HFFc6 (cell line): ENCODE measurements around the gene PRAMEF1. TPM values are rescaled to one million over a fixed set of nuclear protein-coding genes. Genes with fewer than 3 reads are reported as not detected.
"Not testable (repeated sequence)": the region's sequence is repeated elsewhere in the genome, so short reads cannot be mapped to it uniquely, and the experiment has no call there.

Source experiments
- DNase-seq: peaks from one replicate; pipeline ENCODE4 v3.0.0-alpha.2; 2018
- H3K27ac Mint-ChIP-seq: 2 replicates; pipeline ENCODE4 v1.8.0; 2020; ENCODE audit warnings: mild to moderate bottlenecking, mixed read lengths
- H3K27me3 Mint-ChIP-seq: 2 replicates; pipeline ENCODE4 v1.8.0; 2021; ENCODE audit warnings: mild to moderate bottlenecking, moderate library complexity, mixed read lengths; ENCODE audit not compliant: insufficient read depth
- H3K36me3 Mint-ChIP-seq: 2 replicates; pipeline ENCODE4 v1.8.0; 2021; ENCODE audit warnings: low read depth, mixed read lengths
- H3K4me1 Mint-ChIP-seq: 2 replicates; pipeline ENCODE4 v1.8.0; 2020; ENCODE audit warnings: low read depth, mixed read lengths
- H3K4me3 Mint-ChIP-seq: 2 replicates; pipeline ENCODE4 v1.8.0; 2020; ENCODE audit warnings: mild to moderate bottlenecking, moderate library complexity, mixed read lengths
- H3K9me3 Mint-ChIP-seq: 2 replicates; pipeline ENCODE4 v1.8.0; 2020; ENCODE audit warnings: mild to moderate bottlenecking, mixed read lengths
- long read RNA-seq: library from polyadenylated mRNA; unstranded; transcript quantifications from one replicate; pipeline ENCODE4 v2.0.0, GENCODE V29; 2019
- total RNA-seq, 6 experiments: library from RNA; stranded (reverse); fragmentation: NEBNext Ultra II Directional; extraction: Animal tissue kit (Norgen Biotek cat#: 25700); gene quantifications; 2 replicates in 1 of 6; 3 replicates in 5 of 6; pipeline ENCODE4 v1.2.3, GENCODE V29; 2021
- TF ChIP-seq, protein P1 (sequence below): fragments of 200-600 bp; sonication (generic); IDR thresholded peaks from 2 replicates; pipeline ENCODE4 v1.5.0; 2021; ENCODE audit warnings: antibody characterized with exemption, mild to moderate bottlenecking

PRAMEF1 gene, protein sequence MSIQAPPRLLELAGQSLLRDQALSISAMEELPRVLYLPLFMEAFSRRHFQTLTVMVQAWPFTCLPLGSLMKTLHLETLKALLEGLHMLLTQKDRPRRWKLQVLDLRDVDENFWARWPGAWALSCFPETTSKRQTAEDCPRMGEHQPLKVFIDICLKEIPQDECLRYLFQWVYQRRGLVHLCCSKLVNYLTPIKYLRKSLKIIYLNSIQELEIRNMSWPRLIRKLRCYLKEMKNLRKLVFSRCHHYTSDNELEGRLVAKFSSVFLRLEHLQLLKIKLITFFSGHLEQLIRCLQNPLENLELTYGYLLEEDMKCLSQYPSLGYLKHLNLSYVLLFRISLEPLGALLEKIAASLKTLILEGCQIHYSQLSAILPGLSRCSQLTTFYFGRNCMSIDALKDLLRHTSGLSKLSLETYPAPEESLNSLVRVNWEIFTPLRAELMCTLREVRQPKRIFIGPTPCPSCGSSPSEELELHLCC
- total RNA-seq, result not detected
- long read RNA-seq, result 0 reads

DNA sequence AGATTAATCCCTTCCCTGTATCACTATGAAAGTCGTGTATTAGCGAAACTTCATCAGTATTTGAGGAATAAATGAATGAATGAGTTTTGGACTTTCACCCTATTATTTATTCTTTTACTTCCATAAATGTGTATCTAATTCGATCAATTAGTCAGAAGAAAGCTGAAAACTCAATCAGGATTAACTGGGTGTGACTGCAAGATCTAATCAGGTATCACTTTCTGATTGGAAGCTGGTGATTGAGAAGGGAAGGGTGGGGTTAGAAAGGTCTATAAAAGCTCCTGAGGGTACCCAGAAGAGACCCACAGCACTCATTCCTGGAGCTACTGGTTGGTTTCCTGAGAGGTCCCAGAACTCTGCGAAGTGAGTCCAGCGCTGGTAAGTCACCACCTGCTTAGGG lies at the start of gene PRAMEF1:
Gene PRAMEF1, plus strand, starts transcription at position 301 of the 400 bp plus-strand sequence. CDS start 1,831 bp downstream, outside the sequence.
- H3K27me3 Mint-ChIP-seq, H3K27ac Mint-ChIP-seq, H3K4me1 Mint-ChIP-seq, H3K4me3 Mint-ChIP-seq, DNase-seq, H3K36me3 Mint-ChIP-seq: not testable (repeated sequence)
- peaks cover 16% of the 10 kb centered on the region for H3K9me3 Mint-ChIP-seq

DNA sequence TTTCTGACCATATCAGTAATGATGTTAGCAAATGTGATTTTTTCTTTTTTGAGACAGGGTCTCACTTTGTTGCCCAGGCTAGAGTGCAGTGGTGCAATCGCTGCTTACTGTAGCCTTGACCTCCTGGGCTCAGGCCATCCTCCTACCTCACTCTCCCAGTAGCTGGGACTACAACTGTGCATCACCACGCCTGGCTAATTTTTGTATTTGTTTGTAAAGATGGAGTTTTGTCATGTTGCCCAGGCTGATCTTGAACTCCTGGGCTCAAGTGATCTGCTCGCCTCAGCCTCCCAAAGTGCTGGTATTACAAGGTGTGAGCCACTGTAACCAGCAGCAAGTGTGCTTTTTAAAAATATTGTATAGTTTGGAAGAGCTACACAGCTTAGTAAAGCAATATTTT lies 49.3 kb upstream of the PRAMEF1 start:
- Mint-ChIP-seq H3K4me1 (no peaks in the 10 kb centered on the region), H3K36me3 (no peaks in the 10 kb centered on the region), H3K27ac (no peak overlapping the region), H3K4me3 (no peak overlapping the region), H3K27me3 (peaks cover 2% of the 10 kb centered on the region; the same call in 1 of the 2 replicates), H3K9me3 (peaks cover 41% of the 10 kb centered on the region)
- no peak for DNase-seq
- TF ChIP-seq, protein P1, sequence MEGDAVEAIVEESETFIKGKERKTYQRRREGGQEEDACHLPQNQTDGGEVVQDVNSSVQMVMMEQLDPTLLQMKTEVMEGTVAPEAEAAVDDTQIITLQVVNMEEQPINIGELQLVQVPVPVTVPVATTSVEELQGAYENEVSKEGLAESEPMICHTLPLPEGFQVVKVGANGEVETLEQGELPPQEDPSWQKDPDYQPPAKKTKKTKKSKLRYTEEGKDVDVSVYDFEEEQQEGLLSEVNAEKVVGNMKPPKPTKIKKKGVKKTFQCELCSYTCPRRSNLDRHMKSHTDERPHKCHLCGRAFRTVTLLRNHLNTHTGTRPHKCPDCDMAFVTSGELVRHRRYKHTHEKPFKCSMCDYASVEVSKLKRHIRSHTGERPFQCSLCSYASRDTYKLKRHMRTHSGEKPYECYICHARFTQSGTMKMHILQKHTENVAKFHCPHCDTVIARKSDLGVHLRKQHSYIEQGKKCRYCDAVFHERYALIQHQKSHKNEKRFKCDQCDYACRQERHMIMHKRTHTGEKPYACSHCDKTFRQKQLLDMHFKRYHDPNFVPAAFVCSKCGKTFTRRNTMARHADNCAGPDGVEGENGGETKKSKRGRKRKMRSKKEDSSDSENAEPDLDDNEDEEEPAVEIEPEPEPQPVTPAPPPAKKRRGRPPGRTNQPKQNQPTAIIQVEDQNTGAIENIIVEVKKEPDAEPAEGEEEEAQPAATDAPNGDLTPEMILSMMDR, result no peak

DNA sequence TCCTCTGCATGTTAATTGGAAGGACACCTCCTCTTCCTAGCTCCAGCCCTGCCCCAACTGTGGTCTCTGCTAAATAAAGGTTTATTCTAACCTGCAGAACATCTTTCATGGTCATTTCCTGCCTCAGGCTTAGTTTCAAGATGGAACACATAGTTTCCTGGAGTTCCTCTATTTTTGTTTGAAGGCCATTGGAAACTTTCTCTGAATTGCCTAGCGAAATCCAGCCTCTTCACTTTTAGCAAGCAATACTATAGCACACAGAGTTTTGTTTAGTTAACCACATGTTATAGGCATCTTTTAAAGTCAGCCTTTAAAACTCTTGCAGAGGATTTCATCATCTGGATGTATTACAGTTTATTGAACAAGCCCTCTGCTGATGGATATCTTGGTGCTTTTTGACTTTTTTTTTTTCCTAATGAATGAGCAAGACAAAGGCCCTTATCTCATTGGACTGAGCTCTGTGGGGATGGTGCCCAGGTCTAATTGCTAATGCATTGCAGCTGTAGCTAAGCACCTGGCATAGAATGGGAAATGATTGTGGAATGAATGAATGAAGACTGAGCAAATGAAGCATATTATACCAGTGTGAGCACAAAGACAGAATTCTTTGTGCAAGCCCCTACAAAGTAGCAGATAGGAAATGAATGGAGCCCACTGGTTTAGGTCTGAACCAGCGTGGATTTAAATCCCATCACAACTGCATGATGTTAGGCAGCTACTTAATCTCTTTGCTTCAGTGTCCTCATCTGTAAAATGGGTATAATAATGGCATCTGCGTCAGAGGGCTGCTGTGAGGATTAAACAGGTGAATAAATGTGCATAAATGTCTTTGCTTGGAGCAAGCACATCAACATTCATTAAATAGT lies 45.8 kb upstream of the PRAMEF1 start:
- Mint-ChIP-seq H3K4me1 (no peaks in the 10 kb centered on the region), H3K9me3 (peaks cover 51% of the 10 kb centered on the region), H3K4me3 (no peak overlapping the region), H3K36me3 (no peaks in the 10 kb centered on the region), H3K27me3 (peaks cover 2% of the 10 kb centered on the region; the same call in 1 of the 2 replicates), H3K27ac (no peak overlapping the region)
- no peak for DNase-seq
- TF ChIP-seq, protein P1, result no peak

DNA sequence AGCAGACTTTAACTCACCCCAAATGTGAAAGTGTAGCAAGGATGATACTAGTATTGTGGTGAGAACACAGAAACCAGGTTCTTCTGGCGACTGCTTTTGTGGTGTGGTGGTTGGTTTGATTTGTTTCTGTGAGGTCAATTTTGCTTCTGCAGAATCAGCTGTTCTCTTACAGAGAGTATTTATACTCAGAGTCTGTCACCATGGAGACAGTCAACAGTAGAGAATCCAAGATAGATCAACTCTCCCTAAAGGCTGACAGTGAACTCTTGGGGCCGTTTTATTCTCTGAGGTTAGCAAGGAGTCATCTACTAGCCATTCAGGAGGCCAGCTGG lies 45.2 kb upstream of the PRAMEF1 start, which contains the start of gene CFAP107:
Gene CFAP107, plus strand, starts transcription at position 209 of the 332 bp plus-strand sequence. CDS start 231 bp downstream, outside the sequence.
- Mint-ChIP-seq H3K36me3 (no peaks in the 10 kb centered on the region), H3K9me3 (peaks cover 53% of the 10 kb centered on the region), H3K4me1 (no peaks in the 10 kb centered on the region), H3K27ac (no peak within 1 kb of the TSS), H3K27me3 (peaks cover 2% of the 10 kb centered on the region), H3K4me3 (no peak within 1 kb of the TSS)
- DNase-seq, result no peak
- TF ChIP-seq, protein P1, result no peak

DNA sequence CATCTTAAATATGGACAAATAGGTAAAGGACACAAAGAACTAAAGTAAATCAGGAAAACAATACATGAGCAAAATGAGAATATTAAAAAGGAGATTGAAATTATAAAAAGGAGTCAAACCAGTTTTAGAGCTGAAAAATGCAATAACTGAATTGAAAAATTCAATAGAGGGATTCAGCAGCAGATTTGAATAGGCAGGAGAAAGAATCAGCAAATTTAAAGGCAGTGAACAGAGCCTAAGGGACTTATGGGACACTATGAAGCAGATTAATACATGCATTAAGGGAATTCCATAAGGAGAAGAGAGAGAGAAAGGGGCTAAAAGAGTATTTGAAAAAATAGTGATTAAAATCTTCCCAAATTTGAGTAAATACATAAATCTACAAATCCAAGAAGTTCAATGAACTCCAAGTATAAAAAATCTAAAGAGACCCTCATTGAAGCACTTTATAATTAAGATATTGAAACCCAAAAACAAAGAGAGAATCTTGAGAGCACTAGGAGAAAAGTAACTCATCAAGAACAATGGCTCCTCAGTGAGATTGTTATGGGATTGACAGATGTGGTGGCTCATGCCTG lies 42.3 kb upstream of the PRAMEF1 start:
- TF ChIP-seq, protein P1, result no peak
- no peak for DNase-seq
- H3K4me1 Mint-ChIP-seq, result no peaks in the 10 kb centered on the region
- H3K36me3 Mint-ChIP-seq, result no peaks in the 10 kb centered on the region
- H3K9me3 Mint-ChIP-seq, result peaks cover 44% of the 10 kb centered on the region
- peaks cover 2% of the 10 kb centered on the region for H3K27me3 Mint-ChIP-seq
- no peak overlapping the region for H3K4me3 Mint-ChIP-seq
- no peak overlapping the region for H3K27ac Mint-ChIP-seq
